ENCODE results near the gene GABBR2. TPM values are rescaled to one million over a fixed set of nuclear protein-coding genes. Genes with fewer than 3 reads are reported as not detected.

The GABBR2 gene
- total RNA-seq, 1 donor from 2014 or later = 0.75 TPM

DNA sequence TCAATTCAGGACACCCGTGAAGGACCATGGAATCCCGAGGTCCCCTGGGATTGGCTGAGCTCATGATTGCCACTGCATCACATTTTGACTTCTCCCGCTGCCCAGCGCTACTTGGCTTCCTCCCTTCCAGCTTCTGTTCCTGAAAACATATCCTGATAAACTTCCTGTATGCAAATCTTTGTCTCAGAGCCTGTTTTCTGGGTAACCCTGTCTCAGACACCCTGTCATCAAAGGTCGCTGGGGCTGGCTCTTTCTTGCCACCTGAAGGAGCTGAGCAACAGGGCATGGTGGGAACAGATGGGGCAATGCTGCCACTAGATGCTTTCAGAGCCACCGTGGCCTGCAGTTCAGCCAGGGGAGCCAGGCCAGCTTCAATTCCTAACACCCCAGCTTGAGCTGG lies 299.0 kb downstream of the GABBR2 start:
- no peak overlapping the region for H3K4me3 ChIP-seq (ENCODE audit: low read depth, low read length)
- TF ChIP-seq, protein P1, sequence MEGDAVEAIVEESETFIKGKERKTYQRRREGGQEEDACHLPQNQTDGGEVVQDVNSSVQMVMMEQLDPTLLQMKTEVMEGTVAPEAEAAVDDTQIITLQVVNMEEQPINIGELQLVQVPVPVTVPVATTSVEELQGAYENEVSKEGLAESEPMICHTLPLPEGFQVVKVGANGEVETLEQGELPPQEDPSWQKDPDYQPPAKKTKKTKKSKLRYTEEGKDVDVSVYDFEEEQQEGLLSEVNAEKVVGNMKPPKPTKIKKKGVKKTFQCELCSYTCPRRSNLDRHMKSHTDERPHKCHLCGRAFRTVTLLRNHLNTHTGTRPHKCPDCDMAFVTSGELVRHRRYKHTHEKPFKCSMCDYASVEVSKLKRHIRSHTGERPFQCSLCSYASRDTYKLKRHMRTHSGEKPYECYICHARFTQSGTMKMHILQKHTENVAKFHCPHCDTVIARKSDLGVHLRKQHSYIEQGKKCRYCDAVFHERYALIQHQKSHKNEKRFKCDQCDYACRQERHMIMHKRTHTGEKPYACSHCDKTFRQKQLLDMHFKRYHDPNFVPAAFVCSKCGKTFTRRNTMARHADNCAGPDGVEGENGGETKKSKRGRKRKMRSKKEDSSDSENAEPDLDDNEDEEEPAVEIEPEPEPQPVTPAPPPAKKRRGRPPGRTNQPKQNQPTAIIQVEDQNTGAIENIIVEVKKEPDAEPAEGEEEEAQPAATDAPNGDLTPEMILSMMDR (conservative IDR thresholded peaks at IDR 0.05; ENCODE audit: low read depth, low read length) = no peak
- no peak for DNase-seq (ENCODE audit: low read depth)

DNA sequence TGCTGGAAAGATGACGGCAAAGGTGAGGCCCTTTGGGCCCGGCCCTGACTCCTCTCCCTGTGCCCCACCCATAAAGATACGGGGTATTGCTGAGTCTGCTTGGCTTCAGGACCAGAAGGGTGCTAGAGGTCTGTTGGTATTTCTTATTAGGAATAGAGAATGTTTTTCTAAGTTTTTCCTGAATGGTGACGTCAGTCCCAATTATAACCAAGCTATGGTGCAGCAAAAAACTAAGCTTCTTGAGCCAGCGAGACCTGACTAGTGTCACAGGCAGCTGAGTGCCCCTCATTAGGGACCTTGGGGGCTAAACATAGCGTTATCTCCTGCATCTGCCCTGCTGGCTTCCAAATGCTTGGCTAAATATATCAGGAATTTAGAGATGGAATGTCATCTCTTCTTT lies 302.3 kb downstream of the GABBR2 start:
- H3K4me3 ChIP-seq (ENCODE audit: low read depth, low read length) = no peak overlapping the region
- TF ChIP-seq, protein P1 (conservative IDR thresholded peaks at IDR 0.05; ENCODE audit: low read depth, low read length) = no peak
- DNase-seq (ENCODE audit: low read depth) = no peak

DNA sequence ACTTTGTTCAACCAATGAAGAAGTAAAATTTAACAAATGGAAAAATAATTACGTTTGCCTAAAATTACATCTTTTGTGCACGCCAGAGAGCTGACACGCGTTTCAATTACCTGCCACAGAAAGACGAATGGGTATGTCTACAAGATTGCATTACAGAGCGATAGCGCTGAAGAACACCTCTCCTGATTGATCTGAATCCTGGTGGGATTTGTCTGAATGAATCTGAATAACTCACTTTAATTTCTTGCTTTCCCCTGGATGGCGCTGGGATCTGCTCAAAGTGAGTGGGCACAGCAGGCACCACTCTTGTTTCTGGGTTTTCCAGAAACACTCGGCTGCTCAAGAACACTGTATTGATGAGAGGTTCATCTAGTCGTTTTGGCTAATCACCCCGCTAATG lies 304.5 kb downstream of the GABBR2 start:
- TF ChIP-seq, protein P1 (conservative IDR thresholded peaks at IDR 0.05; ENCODE audit: low read depth, low read length) = no peak
- no peak overlapping the region for H3K4me3 ChIP-seq (ENCODE audit: low read depth, low read length)
- DNase-seq (ENCODE audit: low read depth) = no peak

DNA sequence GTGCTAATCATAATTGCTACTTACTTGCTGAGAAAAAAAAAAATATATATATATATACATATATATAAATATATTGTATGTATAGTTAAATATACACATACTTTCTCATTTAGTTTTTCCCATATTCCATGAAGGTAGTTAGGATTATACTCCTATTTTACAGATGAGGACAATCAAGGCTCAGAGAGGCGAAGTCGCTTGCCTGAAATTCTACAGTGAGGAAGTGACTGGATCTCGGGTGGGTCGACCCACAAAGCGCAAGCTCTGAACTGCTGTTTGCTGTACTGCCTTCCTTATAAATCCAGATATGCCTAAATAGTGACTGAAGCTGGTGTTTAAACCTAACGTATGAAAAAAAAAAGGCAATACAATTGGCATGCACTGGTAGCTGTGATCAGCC lies 305.0 kb downstream of the GABBR2 start:
- DNase-seq (ENCODE audit: low read depth) = no peak
- TF ChIP-seq, protein P1 (conservative IDR thresholded peaks at IDR 0.05; ENCODE audit: low read depth, low read length) = no peak
- no peak overlapping the region for H3K4me3 ChIP-seq (ENCODE audit: low read depth, low read length)

DNA sequence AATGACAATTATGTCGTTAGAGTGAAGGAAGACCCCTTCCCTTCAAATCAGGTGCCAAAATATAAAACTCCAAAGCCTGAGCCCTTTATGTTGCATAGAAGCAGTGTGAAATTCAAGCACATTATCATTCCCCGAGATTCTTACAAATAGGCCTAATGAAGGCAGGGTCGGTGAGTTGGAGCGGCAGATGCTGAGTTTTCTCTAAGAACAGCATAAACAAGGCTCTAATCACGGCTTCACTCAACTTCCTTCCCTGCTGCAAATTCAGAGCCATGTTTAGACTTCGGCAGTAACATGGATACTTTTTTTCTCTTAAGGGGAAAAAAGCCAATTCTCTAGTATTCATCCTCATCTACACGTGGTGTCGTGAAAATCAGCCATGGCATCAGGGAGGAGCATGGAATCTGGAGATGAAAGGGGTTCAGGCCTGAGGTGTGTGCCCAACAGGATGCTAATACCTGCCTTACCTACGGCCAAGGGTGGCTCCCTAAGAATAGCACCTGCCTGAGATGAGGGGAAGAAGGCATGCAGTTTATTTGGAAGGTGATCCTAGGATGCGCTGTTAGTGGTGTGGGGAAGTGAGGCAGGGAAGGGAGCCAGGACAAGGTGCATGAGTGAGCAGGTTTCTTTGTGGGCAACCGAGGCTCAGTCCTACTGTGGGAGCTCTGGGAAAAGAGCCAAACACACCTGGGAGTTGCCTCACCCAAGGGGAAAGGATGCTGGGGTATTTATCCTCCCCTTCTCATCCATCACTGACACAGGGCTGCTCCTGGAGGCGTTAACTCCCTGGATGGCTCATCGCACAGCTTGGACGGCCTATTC lies 306.5 kb downstream of the GABBR2 start:
- TF ChIP-seq, protein P1 (conservative IDR thresholded peaks at IDR 0.05; ENCODE audit: low read depth, low read length) = no peak
- H3K4me3 ChIP-seq (ENCODE audit: low read depth, low read length) = no peak overlapping the region
- DNase-seq (ENCODE audit: low read depth) = no peak

DNA sequence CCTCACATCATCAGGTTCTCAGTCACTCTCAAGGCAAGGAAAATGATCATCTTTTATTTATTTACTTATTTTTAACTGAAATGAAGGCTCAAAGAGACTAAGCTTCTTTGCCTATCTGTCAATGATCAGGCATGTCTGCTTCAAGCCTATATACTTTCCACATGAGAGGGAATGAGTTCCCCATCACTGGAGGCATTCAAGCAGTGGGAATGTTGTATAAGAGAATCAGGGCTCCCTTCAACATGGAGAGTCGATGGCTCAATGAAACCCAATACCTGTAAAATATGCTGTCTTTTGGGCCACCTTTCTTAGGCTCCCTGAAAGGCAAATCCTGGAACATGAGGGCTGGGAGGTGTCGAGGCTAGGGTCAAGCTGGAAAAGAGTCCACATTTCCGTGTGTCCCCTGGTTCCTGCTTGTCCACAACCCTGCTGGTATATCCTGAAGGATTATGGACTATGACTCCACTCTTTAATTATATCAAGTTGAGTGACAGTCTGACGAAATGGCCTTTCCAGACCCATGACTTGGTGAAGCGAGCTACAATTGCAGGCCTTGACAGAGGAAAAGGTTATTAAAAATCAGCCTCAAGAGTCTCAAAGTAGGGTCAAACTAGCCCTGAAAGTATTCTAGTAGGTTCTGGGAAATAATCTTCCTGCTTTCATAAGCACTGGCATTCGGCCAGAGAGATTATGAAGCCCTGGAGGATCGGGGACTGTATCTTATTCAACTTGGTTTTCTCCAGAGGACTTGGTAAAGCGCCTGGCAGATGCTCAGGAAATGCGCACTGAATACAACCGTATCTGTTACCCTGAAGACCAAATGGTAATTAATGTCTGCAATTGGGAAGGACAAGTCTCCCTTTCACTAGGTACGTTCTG lies 307.4 kb downstream of the GABBR2 start:
- DNase-seq (ENCODE audit: low read depth) = no peak
- H3K4me3 ChIP-seq (ENCODE audit: low read depth, low read length) = no peak overlapping the region

More for the DNA sequence above, 307.4 kb downstream of the GABBR2 start:
- TF ChIP-seq, protein P1 (conservative IDR thresholded peaks at IDR 0.05; ENCODE audit: low read depth, low read length) = no peak
